SW 1271 (cell line): Measurements from ENCODE around the gene GNB1.
"Not testable (repeated sequence)": the region's sequence is repeated elsewhere in the genome, so short reads cannot be mapped to it uniquely, and the experiment has no call there.

Experiments
- DNase-seq, 2 experiments: peaks; one replicate each; lab custom pipeline; 2025; lab: John Stamatoyannopoulos, UW

The GNB1 gene

GRCh38 chr1:1889847-1890505 lies 911 bp downstream of the GNB1 start:
- peak in 1 of 2 experiments; percentile 24 for DNase-seq

- no peak for DNase-seq
Measured at GRCh38 chr1:1889090-1889750, 1.7 kb downstream of the GNB1 start.

GRCh38 chr1:1883890-1884289 lies 7.0 kb downstream of the GNB1 start:
- DNase-seq = not testable (repeated sequence)

- no peak for DNase-seq
Measured at GRCh38 chr1:1883092-1883873, 7.6 kb downstream of the GNB1 start.

- DNase-seq = no peak
Measured at GRCh38 chr1:1881727-1882126, 9.2 kb downstream of the GNB1 start.

GRCh38 chr1:1880617-1881312 lies 10.1 kb downstream of the GNB1 start:
- DNase-seq = no peak

GRCh38 chr1:1879942-1880341 lies 10.9 kb downstream of the GNB1 start:
- no peak for DNase-seq

GRCh38 chr1:1877865-1878436 lies 12.9 kb downstream of the GNB1 start:
- no peak for DNase-seq

- no peak for DNase-seq
Measured at GRCh38 chr1:1876335-1876930, 14.5 kb downstream of the GNB1 start.

GRCh38 chr1:1875932-1876331 lies 15.0 kb downstream of the GNB1 start:
- DNase-seq = no peak

- no peak for DNase-seq
Measured at GRCh38 chr1:1874901-1875300, 16.0 kb downstream of the GNB1 start.

GRCh38 chr1:1873186-1873585 lies 17.7 kb downstream of the GNB1 start:
- DNase-seq = no peak

GRCh38 chr1:1872329-1872994 lies 18.4 kb downstream of the GNB1 start:
- DNase-seq = no peak

- DNase-seq = no peak
Measured at GRCh38 chr1:1869469-1869868, 21.4 kb downstream of the GNB1 start.

GRCh38 chr1:1867164-1867563 lies 23.7 kb downstream of the GNB1 start:
- DNase-seq = no peak

GRCh38 chr1:1862905-1863547 lies 27.9 kb downstream of the GNB1 start:
- DNase-seq = no peak

GRCh38 chr1:1861761-1862310 lies 29.1 kb downstream of the GNB1 start:
- not testable (repeated sequence) for DNase-seq

GRCh38 chr1:1861339-1861730 lies 29.6 kb downstream of the GNB1 start:
- DNase-seq = no peak

- DNase-seq = not testable (repeated sequence)
Measured at GRCh38 chr1:1859970-1860697, 30.8 kb downstream of the GNB1 start.
